Fibroblast of lung (primary cell): ENCODE results near the gene FGF13.

ENCODE experiments used
- CTCF ChIP-seq, 2 donors: IDR thresholded peaks in 1 of 2; conservative IDR thresholded peaks in 1 of 2; 1 replicate in 1 of 2; 2 replicates in 1 of 2; pipeline ENCODE4 v1.5.1; 2011 to 2012; ENCODE audit warnings: low read length in 2 of 2, control low read depth in 1 of 2, inconsistent platforms in 1 of 2, low read depth in 1 of 2, mild to moderate bottlenecking in 1 of 2
- EZH2 ChIP-seq: IDR thresholded peaks from 2 replicates; pipeline ENCODE4 v1.5.1; 2012; ENCODE audit warnings: low read length, control low read depth, mild to moderate bottlenecking; ENCODE audit errors: missing control alignments

GRCh38 chrX:138664016-138664415 is 47.5 kb downstream of the FGF13 start:
- TF ChIP-seq CTCF (conservative IDR thresholded peaks at IDR 0.05 in 1 of 2, IDR thresholded peaks at IDR 0.05 in 1 of 2; ENCODE audit: low read depth in 1 of 2, low read length in 2 of 2) (no peak), EZH2 (no peak)
